Prostate gland (tissue), 2 donors: ENCODE data around the gene PLIN5. TPM values are rescaled to one million over a fixed set of nuclear protein-coding genes. Genes with fewer than 3 reads are reported as not detected.

Experiments
- DNase-seq: peaks from one replicate; pipeline ENCODE4 v3.0.0-alpha.2; 2019; ENCODE audit warnings: low spot score
- H3K27ac ChIP-seq, 2 donors: fragments of 200-600 bp; sonication (generic); 2 replicates each; pipeline ENCODE4 v1.5.1; 2017 to 2019
- H3K27me3 ChIP-seq: fragments of 200-600 bp; sonication (generic); replicated peaks from 2 replicates; pipeline ENCODE4 v1.5.1; 2019; ENCODE audit not compliant: insufficient read depth
- H3K36me3 ChIP-seq, 2 donors: fragments of 200-600 bp; sonication (generic); 1 replicate in 1 of 2; 2 replicates in 1 of 2; pipeline versions ENCODE4 v1.5.1 to v1.8.1; 2017 to 2019
- H3K4me1 ChIP-seq: fragments of 200-600 bp; sonication (generic); replicated peaks from 2 replicates; pipeline ENCODE4 v1.5.1; 2019
- H3K4me3 ChIP-seq, 2 donors: fragments of 200-600 bp; sonication (generic); 2 replicates each; pipeline ENCODE4 v1.5.1; 2017 to 2019
- H3K9me3 ChIP-seq: fragments of 200-600 bp; sonication (generic); 2 replicates; pipeline ENCODE4 v1.5.1; 2017
- CTCF ChIP-seq, 4 experiments: fragments of 200-600 bp in 2 of 4; fragments of 450-650 bp in 2 of 4; sonication (generic) in 2 of 4; IDR thresholded peaks; 1 replicate in 3 of 4; 2 replicates in 1 of 4; pipeline ENCODE4 v1.5.1; 2016 to 2019; ENCODE audit warnings: antibody characterized with exemption in 4 of 4, mild to moderate bottlenecking in 2 of 4, moderate library complexity in 2 of 4
- POLR2A ChIP-seq: fragments of 450-650 bp; IDR thresholded peaks from one replicate; pipeline ENCODE4 v1.6.1; 2016; ENCODE audit warnings: antibody characterized with exemption, mild to moderate bottlenecking
- POLR2AphosphoS5 ChIP-seq: sonication (generic); formaldehyde crosslinking; IDR thresholded peaks from one replicate; pipeline ENCODE4 v1.6.1; 2017; ENCODE audit warnings: antibody characterized with exemption
- WGBS: methylation state at CpG from one replicate; pipeline ENCODE4 v1.1.5; 2018; 5-methylcytosine and 5-hydroxymethylcytosine counted together
- intact Hi-C: fragments of 100-400 bp; cut with DNase I; formaldehyde crosslinking; loops from one replicate; pipeline ENCODE4 v1.14.2; 2022
- total RNA-seq, 2 donors: library from RNA; depleted of rRNA; stranded (reverse); fragments of >200 nt; gene quantifications; one replicate each; pipeline ENCODE4 v1.1.0, GENCODE V29; 2016

PLIN5 gene
- total RNA-seq, 2 donors from 2014 or later: 23.2 to 26.8 TPM

- TF ChIP-seq CTCF (IDR thresholded peaks at IDR 0.05) (no peak), POLR2A (no peak), POLR2AphosphoS5 (no peak)
- Histone ChIP-seq H3K4me3 (no peak overlapping the region), H3K27me3 (no peaks in the 10 kb centered on the region), H3K36me3 (no peaks in the 10 kb centered on the region), H3K27ac (no peak overlapping the region), H3K9me3 (no peaks in the 10 kb centered on the region), H3K4me1 (no peaks in the 10 kb centered on the region)
- intact Hi-C loops: no loop called here
- 79% methylated on average over 12 of the region's 12 CpGs for WGBS
- DNase-seq: no peak
These were observed 6.2 kb upstream of the PLIN5 start for GRCh38 chr19:4541114-4541805.

GRCh38 chr19:4539693-4540581 is 4.9 kb upstream of the PLIN5 start, which contains the start of gene LRG1:
TSS of gene LRG1 (minus strand) at chr19:4540036. CDS start at chr19:4540013, 23 bp downstream.
- DNase-seq: peak; percentile 37
- no peak within 1 kb of the TSS for H3K4me3 ChIP-seq
- no peaks in the 10 kb centered on the region for H3K27me3 ChIP-seq
- intact Hi-C loops: no loop called here
- H3K27ac ChIP-seq: no peak within 1 kb of the TSS
- no peaks in the 10 kb centered on the region for H3K4me1 ChIP-seq
- H3K36me3 ChIP-seq: no peaks in the 10 kb centered on the region
- no peaks in the 10 kb centered on the region for H3K9me3 ChIP-seq
- TF ChIP-seq POLR2A (peak; percentile 91), CTCF (IDR thresholded peaks at IDR 0.05) (no peak), POLR2AphosphoS5 (peak; percentile 76)
- 64% methylated on average over 14 of the region's 14 CpGs for WGBS

DNA sequence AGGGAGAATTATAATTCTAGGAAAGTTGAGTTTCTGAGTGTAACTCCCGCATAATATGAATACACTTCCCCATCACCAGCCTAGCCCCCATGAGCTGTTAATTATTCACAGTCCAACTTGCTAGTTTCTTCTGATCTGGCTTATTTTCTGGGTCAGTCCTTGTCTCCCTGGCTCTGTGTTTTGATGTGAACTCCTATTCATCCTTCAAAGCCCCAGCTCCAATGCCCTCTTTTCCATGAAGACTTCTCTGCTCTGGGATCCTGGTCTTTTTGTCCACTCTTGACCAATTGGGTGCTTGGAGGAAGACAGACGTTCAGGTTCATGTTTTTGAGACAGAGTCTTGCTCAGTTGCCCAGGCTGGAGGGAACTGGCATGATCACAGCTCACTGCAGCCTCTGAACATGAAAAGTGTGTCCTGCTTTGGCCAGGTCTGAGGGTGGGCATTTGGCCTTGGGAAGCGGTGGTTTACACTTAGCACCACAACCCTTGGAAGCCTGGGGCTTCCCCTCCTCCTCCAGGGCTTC is 4.2 kb upstream of the PLIN5 start:
- TF ChIP-seq POLR2A (no peak), POLR2AphosphoS5 (no peak), CTCF (IDR thresholded peaks at IDR 0.05) (no peak)
- no peak for DNase-seq
- no peaks in the 10 kb centered on the region for H3K27me3 ChIP-seq
- H3K4me3 ChIP-seq: no peak overlapping the region
- WGBS: 86% methylated on average over 3 of the region's 3 CpGs
- intact Hi-C loops: no loop called here
- no peaks in the 10 kb centered on the region for H3K9me3 ChIP-seq
- H3K36me3 ChIP-seq: no peaks in the 10 kb centered on the region
- no peak overlapping the region for H3K27ac ChIP-seq
- H3K4me1 ChIP-seq: no peaks in the 10 kb centered on the region

GRCh38 chr19:4538601-4538954 is 3.6 kb upstream of the PLIN5 start:
- H3K27me3 ChIP-seq: no peaks in the 10 kb centered on the region
- no peak overlapping the region for H3K27ac ChIP-seq
- no peak for DNase-seq
- TF ChIP-seq POLR2AphosphoS5: no peak
- TF ChIP-seq CTCF (IDR thresholded peaks at IDR 0.05): no peak
- TF ChIP-seq POLR2A: no peak
- H3K4me1 ChIP-seq: no peaks in the 10 kb centered on the region
- no peaks in the 10 kb centered on the region for H3K36me3 ChIP-seq
- H3K4me3 ChIP-seq: no peak overlapping the region
- intact Hi-C loops: no loop called here
- WGBS: 87% methylated on average over 13 of the region's 13 CpGs
- H3K9me3 ChIP-seq: no peaks in the 10 kb centered on the region
